Ectodermal cell (in vitro differentiated cells): Measurements from ENCODE around the gene RASSF8.

Experiments used
- H3K27ac ChIP-seq: 2 replicates; pipeline ENCODE4 v1.7.0; 2013; ENCODE audit warnings: mild to moderate bottlenecking, low read depth, low read length; ENCODE audit not compliant: insufficient read depth, poor library complexity, severe bottlenecking
- H3K27me3 ChIP-seq: 2 replicates; pipeline ENCODE4 v1.7.0; 2013; ENCODE audit warnings: mild to moderate bottlenecking, low read length; ENCODE audit not compliant: insufficient read depth, control insufficient read depth, poor library complexity, severe bottlenecking
- H3K36me3 ChIP-seq: one replicate; pipeline ENCODE4 v1.7.0; 2013; ENCODE audit warnings: low read length; ENCODE audit not compliant: control insufficient read depth, insufficient read depth
- H3K4me1 ChIP-seq: one replicate; pipeline ENCODE4 v1.7.0; 2013; ENCODE audit warnings: low read length; ENCODE audit not compliant: control insufficient read depth, insufficient read depth
- H3K4me3 ChIP-seq: 2 replicates; pipeline ENCODE4 v1.7.0; 2013; ENCODE audit warnings: low read depth, low read length, control low read depth; ENCODE audit not compliant: insufficient read depth
- H3K9me3 ChIP-seq: 2 replicates; pipeline ENCODE4 v1.7.0; 2013; ENCODE audit warnings: mild to moderate bottlenecking, low read length, moderate library complexity; ENCODE audit not compliant: control insufficient read depth
- WGBS, 2 experiments: methylation state at CpG; one replicate each; pipeline ENCODE4 v1.1.7; 2013; ENCODE audit warnings: missing lambda C conversion rate in 2 of 2; 5-methylcytosine and 5-hydroxymethylcytosine counted together

RASSF8 gene

GRCh38 chr12:25960143-25960542, 1.7 kb downstream of the RASSF8 start:
- Histone ChIP-seq H3K36me3 (peaks cover under 1% of the 10 kb centered on the region), H3K4me1 (peaks cover 7% of the 10 kb centered on the region), H3K27ac (no peak overlapping the region), H3K4me3 (peak overlapping the region; percentile 94), H3K27me3 (no peaks in the 10 kb centered on the region), H3K9me3 (no peaks in the 10 kb centered on the region)
- WGBS, 2 experiments: 11 to 13% methylated on average over 4 of the region's 5 CpGs

- 87 to 92% methylated on average over 4 of the region's 4 CpGs for WGBS, 2 experiments
- peaks cover 7% of the 10 kb centered on the region for H3K4me1 ChIP-seq
- H3K27me3 ChIP-seq: no peaks in the 10 kb centered on the region
- H3K9me3 ChIP-seq: no peaks in the 10 kb centered on the region
- no peak overlapping the region for H3K27ac ChIP-seq
- H3K36me3 ChIP-seq: no peaks in the 10 kb centered on the region
- no peak overlapping the region for H3K4me3 ChIP-seq
These were observed 2.5 kb downstream of the RASSF8 start for GRCh38 chr12:25960961-25961360.

- H3K27me3 ChIP-seq: no peaks in the 10 kb centered on the region
- peaks cover 7% of the 10 kb centered on the region for H3K4me1 ChIP-seq
- no peak overlapping the region for H3K4me3 ChIP-seq
- no peaks in the 10 kb centered on the region for H3K9me3 ChIP-seq
- H3K27ac ChIP-seq: no peak overlapping the region
- 95 to 98% methylated on average over 3 to 4 of the region's 4 CpGs for WGBS, 2 experiments
- no peaks in the 10 kb centered on the region for H3K36me3 ChIP-seq
These were observed 4.5 kb downstream of the RASSF8 start for GRCh38 chr12:25962932-25963525.

GRCh38 chr12:25965682-25966081, 7.2 kb downstream of the RASSF8 start:
- no peak overlapping the region for H3K4me3 ChIP-seq
- H3K4me1 ChIP-seq: peaks cover 3% of the 10 kb centered on the region
- H3K9me3 ChIP-seq: no peaks in the 10 kb centered on the region
- no peaks in the 10 kb centered on the region for H3K27me3 ChIP-seq
- no peak overlapping the region for H3K27ac ChIP-seq
- H3K36me3 ChIP-seq: no peaks in the 10 kb centered on the region
- 100% methylated on average over 1 of the region's 1 CpG for WGBS, 2 experiments

GRCh38 chr12:25970082-25970481, 11.6 kb downstream of the RASSF8 start:
- H3K4me1 ChIP-seq: peaks cover 7% of the 10 kb centered on the region
- H3K36me3 ChIP-seq: no peaks in the 10 kb centered on the region
- no peaks in the 10 kb centered on the region for H3K9me3 ChIP-seq
- no peak overlapping the region for H3K4me3 ChIP-seq
- H3K27ac ChIP-seq: no peak overlapping the region
- no peaks in the 10 kb centered on the region for H3K27me3 ChIP-seq
- 89 to 91% methylated on average over 4 to 5 of the region's 5 CpGs for WGBS, 2 experiments

GRCh38 chr12:25970916-25971653, 12.6 kb downstream of the RASSF8 start:
- Histone ChIP-seq H3K4me3 (no peak overlapping the region), H3K4me1 (peaks cover 9% of the 10 kb centered on the region), H3K27ac (no peak overlapping the region), H3K27me3 (no peaks in the 10 kb centered on the region), H3K9me3 (no peaks in the 10 kb centered on the region), H3K36me3 (no peaks in the 10 kb centered on the region)
- WGBS, 2 experiments: 87 to 90% methylated on average over 5 of the region's 5 CpGs

GRCh38 chr12:25971654-25972041, 13.2 kb downstream of the RASSF8 start:
- H3K9me3 ChIP-seq: no peaks in the 10 kb centered on the region
- peaks cover 9% of the 10 kb centered on the region for H3K4me1 ChIP-seq
- no peak overlapping the region for H3K27ac ChIP-seq
- no peak overlapping the region for H3K4me3 ChIP-seq
- H3K27me3 ChIP-seq: no peaks in the 10 kb centered on the region
- no peaks in the 10 kb centered on the region for H3K36me3 ChIP-seq
- 91 to 100% methylated on average over 1 of the region's 2 CpGs for WGBS, 2 experiments

- no peak overlapping the region for H3K4me3 ChIP-seq
- peaks cover 9% of the 10 kb centered on the region for H3K4me1 ChIP-seq
- no peaks in the 10 kb centered on the region for H3K27me3 ChIP-seq
- H3K9me3 ChIP-seq: no peaks in the 10 kb centered on the region
- H3K36me3 ChIP-seq: no peaks in the 10 kb centered on the region
- 96 to 100% methylated on average over 2 of the region's 2 CpGs for WGBS, 2 experiments
- H3K27ac ChIP-seq: no peak overlapping the region
These were observed 14.3 kb downstream of the RASSF8 start for GRCh38 chr12:25972783-25973182.

GRCh38 chr12:25975179-25975578, 16.7 kb downstream of the RASSF8 start:
- 95 to 98% methylated on average over 3 of the region's 3 CpGs for WGBS, 2 experiments
- no peak overlapping the region for H3K27ac ChIP-seq
- H3K4me1 ChIP-seq: peaks cover 21% of the 10 kb centered on the region
- H3K27me3 ChIP-seq: no peaks in the 10 kb centered on the region
- no peaks in the 10 kb centered on the region for H3K36me3 ChIP-seq
- H3K4me3 ChIP-seq: no peak overlapping the region
- H3K9me3 ChIP-seq: no peaks in the 10 kb centered on the region

- H3K9me3 ChIP-seq: no peaks in the 10 kb centered on the region
- peaks cover 26% of the 10 kb centered on the region for H3K4me1 ChIP-seq
- no peak overlapping the region for H3K27ac ChIP-seq
- H3K27me3 ChIP-seq: no peaks in the 10 kb centered on the region
- 95 to 96% methylated on average over 2 of the region's 2 CpGs for WGBS, 2 experiments
- H3K4me3 ChIP-seq: no peak overlapping the region
- no peaks in the 10 kb centered on the region for H3K36me3 ChIP-seq
These were observed 17.2 kb downstream of the RASSF8 start for GRCh38 chr12:25975682-25976081.
